Measurements from ENCODE around the gene CASP9.

The CASP9 gene

GRCh38 chr1:15513919-15514318 lies 10.1 kb downstream of the CASP9 start:
- DNase-seq (ENCODE audit: low read depth in 1 of 2, low spot score in 1 of 2): no peak
- no peak overlapping the region for H3K27ac ChIP-seq (replicated peaks)
- no peak for TF ChIP-seq POLR2AphosphoS5 (IDR thresholded peaks at IDR 0.05; ENCODE audit: low read depth)
- no peak for TF ChIP-seq GABPA (IDR thresholded peaks at IDR 0.05; ENCODE audit: low read depth)
- TF ChIP-seq REST (IDR thresholded peaks at IDR 0.05; ENCODE audit: insufficient replicate concordance, low read depth): no peak
- no peak for TF ChIP-seq SPI1 (IDR thresholded peaks at IDR 0.05; ENCODE audit: borderline replicate concordance, low read depth)
- no peak for TF ChIP-seq CTCF (IDR thresholded peaks at IDR 0.05; ENCODE audit: insufficient read depth, low read length)
- no peak overlapping the region for H3K4me3 ChIP-seq (replicated peaks; ENCODE audit: insufficient read depth, low read length)
- no peaks in the 10 kb centered on the region for H3K27me3 ChIP-seq (ENCODE audit: insufficient read depth, poor library complexity, severe bottlenecking)

GRCh38 chr1:15513192-15513591 lies 10.8 kb downstream of the CASP9 start:
- no peak for TF ChIP-seq CTCF (IDR thresholded peaks at IDR 0.05; ENCODE audit: insufficient read depth, low read length)
- no peak for TF ChIP-seq GABPA (IDR thresholded peaks at IDR 0.05; ENCODE audit: low read depth)
- TF ChIP-seq POLR2AphosphoS5 (IDR thresholded peaks at IDR 0.05; ENCODE audit: low read depth): no peak
- no peak for TF ChIP-seq SPI1 (IDR thresholded peaks at IDR 0.05; ENCODE audit: borderline replicate concordance, low read depth)
- no peak for TF ChIP-seq REST (IDR thresholded peaks at IDR 0.05; ENCODE audit: insufficient replicate concordance, low read depth)
- Histone ChIP-seq H3K4me3 (replicated peaks; ENCODE audit: insufficient read depth, low read length) (no peak overlapping the region), H3K27ac (replicated peaks) (no peak overlapping the region), H3K27me3 (ENCODE audit: insufficient read depth, poor library complexity, severe bottlenecking) (no peaks in the 10 kb centered on the region)
- DNase-seq (ENCODE audit: low read depth in 1 of 2, low spot score in 1 of 2): no peak

- no peak overlapping the region for H3K27ac ChIP-seq (replicated peaks)
- no peak for DNase-seq (ENCODE audit: low read depth in 1 of 2, low spot score in 1 of 2)
- TF ChIP-seq REST (IDR thresholded peaks at IDR 0.05; ENCODE audit: insufficient replicate concordance, low read depth): no peak
- no peak for TF ChIP-seq GABPA (IDR thresholded peaks at IDR 0.05; ENCODE audit: low read depth)
- no peak for TF ChIP-seq POLR2AphosphoS5 (IDR thresholded peaks at IDR 0.05; ENCODE audit: low read depth)
- TF ChIP-seq CTCF (IDR thresholded peaks at IDR 0.05; ENCODE audit: insufficient read depth, low read length): no peak
- no peak for TF ChIP-seq SPI1 (IDR thresholded peaks at IDR 0.05; ENCODE audit: borderline replicate concordance, low read depth)
- no peak overlapping the region for H3K4me3 ChIP-seq (replicated peaks; ENCODE audit: insufficient read depth, low read length)
- H3K27me3 ChIP-seq (ENCODE audit: insufficient read depth, poor library complexity, severe bottlenecking): no peaks in the 10 kb centered on the region
These were observed 13.2 kb downstream of the CASP9 start for GRCh38 chr1:15510611-15511405.

Measured in HL-60 (cell line).